GM19025 (cell line): ENCODE data around the gene DHRS1.

ENCODE experiments used
- ATAC-seq: cut with Tn5 transposase; IDR thresholded peaks from one replicate; pipeline ENCODE4 v1.9.1; 2021; ENCODE audit warnings: mild to moderate bottlenecking, low read depth, moderate library complexity; ENCODE audit not compliant: unreplicated experiment

DHRS1 gene

GRCh38 chr14:24286996-24287395 lies 12.6 kb downstream of the DHRS1 start:
- no peak for ATAC-seq

DNA sequence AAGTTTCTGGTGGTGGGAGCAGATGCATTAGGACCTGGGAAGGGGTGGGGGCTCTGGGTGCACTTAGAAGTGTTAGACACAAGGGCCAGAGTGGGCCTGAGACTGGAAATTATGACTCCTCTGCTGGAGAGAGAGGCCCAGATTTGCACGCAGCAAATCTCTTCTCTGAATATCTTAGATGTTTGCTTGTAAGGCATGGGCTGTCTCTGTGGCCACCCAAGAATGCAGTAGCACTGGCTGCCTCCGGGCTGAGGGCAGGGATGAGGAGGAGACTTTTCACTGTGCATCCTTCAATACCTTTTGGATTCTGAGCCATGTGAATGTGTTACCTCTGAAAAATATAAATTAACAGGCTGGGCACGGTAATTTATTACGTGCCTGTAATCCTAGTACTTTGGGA lies 14.2 kb downstream of the DHRS1 start:
- ATAC-seq, result no peak

DNA sequence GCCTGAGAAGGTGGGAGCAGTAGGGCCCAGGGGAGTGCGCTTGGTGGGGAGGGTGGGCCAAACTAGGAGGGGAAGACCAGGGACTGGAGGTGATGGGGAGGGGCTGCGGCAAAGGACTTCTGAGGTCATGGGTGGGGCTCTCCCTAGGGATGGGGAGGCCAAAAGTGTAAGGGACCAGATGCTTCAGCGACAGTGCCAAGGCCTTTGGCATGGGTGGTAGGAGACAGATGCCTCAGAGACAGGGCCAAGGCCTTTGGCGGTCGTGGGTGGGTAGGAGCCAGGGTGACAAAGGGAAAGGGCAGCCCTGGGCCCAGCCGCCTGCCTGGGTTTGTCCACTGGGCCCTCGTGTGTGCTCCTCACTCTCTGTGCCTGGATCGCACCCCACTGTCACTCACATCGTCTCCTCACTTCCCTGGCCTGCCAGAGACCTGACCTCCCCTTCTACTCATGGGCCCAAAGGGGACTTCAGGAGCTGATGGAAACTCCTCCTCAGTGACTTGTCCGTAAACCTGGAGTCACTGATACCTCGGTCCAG lies 15.0 kb downstream of the DHRS1 start:
- no peak for ATAC-seq

DNA sequence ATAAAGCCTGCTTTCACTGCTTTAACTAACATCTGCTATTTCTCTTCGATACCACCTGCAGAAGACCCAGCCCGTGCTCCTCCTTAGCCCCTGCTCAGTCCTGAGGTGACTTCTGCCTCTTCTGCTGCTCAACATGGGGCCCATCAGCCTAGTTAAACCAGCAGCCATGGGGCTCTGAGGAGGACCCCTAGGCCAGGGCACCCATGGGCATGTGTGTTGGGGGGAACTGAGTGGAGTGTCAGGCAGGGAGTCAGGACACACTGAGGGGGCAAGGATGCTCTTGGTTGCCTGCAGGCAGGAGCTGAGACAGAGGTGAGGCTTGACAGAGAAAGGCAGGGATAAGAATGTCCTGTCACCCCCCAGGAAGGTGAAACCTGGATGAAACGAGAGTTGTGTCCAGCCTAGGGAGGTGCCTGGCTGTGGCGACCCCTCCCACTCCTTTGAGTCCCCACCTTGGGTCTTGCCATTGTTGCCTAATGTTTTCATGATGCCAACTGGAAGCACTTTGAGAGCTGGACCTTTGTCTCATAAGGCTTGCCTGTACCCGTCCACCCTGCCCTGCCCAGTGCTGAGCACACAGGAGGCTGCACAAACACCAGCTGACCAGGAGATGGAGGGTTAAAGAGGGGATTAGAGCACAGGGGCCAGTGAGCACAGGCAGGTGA lies 15.7 kb downstream of the DHRS1 start:
- no peak for ATAC-seq

- ATAC-seq, result no peak
These were observed 16.8 kb downstream of the DHRS1 start for GRCh38 chr14:24282736-24283135.

DNA sequence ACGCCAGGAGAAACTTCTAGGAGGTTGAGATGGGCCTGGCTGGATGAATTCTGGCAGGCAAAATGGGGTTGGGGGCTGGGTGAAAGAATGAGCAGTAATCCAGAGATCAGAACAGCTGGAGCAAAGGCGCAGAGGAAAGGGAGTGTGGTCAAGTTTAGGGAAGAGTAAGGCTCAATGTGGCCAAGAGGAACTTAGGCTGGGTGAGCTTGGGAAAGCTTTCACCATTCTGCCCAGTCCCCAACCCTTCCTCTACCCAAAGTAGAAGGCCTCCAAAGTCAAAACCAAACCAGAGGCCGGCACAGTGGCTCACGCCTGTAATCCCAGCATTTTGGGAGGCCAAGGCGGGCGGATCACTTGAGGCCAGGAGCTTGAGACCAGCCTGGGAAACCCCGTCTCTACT lies 17.9 kb downstream of the DHRS1 start:
- no peak for ATAC-seq

DNA sequence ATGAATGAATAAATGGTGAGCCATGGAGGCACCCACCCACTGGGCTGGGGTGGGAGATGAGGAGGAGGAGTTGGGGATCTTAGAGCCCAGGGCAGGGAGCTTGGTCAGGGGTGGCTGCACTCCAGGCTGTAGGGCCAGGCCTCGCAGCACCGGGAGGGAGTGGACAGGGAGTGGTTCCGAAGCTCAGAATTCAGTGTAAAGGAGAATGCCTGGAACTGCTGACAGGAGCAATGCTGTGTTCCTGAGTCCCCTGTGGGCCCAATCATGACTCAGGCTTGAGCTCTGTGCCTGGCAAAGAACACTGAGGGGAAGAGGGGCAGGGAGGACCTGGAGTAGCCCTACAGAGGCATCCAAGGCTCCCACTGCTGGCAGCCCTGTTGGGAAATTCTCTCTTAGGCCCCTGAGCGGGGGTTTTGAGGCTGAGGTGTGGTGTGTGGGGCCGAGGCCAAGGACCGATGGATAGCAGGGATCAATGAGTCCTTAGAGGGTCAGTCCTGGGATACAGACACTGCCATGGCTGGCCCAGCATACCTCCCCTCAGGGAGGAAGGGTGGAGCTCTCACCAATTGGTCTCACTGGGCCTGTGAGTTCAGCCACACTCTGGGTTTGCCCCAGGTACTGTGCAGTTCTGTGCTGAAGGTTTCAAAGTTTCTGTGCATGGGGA lies 18.7 kb downstream of the DHRS1 start:
- no peak for ATAC-seq

DNA sequence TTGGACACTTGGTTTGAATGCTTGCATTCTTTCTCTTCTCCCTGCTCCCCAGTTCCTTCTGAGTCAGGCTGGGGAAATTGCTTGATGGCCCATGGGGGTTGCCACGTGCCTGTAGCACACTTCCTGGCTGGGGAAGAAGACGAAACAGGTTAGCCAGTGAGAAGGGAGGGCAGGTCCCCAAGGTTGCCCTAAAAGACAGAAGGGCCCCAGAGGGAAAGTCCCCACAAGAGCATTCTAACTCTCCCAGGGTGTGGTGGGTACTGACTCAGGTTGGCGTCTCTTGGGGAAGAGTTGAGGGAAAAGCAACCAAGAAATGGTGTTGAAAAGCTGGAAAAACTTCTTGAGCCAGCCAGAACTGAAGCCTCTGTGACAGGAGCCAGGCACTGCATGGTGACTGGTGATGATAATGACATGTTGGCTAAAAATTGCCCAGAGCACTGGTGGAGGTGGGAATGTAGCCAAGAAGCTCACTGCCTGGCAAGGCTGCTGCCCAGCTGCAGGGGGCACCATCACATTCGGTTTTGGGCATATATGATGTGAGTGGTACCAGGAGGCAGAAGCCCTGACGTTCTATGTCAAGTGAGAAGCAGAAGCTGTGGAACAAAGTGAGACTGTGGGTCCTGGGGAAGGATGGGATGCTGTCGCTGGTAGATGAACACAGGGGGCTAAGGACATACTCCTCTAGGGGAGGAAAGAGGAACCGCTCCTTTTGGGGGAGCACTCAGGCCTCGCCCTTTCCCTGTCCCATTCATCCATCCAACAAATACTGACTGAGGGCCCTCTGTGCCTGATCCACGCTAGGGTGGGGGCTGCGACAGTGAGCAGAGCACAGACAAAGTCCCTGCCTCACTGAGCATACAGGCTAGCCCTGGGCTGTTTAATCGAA lies 20.0 kb downstream of the DHRS1 start:
- peak; percentile 77 for ATAC-seq

GRCh38 chr14:24278424-24278823 lies 21.2 kb downstream of the DHRS1 start:
- no peak for ATAC-seq

DNA sequence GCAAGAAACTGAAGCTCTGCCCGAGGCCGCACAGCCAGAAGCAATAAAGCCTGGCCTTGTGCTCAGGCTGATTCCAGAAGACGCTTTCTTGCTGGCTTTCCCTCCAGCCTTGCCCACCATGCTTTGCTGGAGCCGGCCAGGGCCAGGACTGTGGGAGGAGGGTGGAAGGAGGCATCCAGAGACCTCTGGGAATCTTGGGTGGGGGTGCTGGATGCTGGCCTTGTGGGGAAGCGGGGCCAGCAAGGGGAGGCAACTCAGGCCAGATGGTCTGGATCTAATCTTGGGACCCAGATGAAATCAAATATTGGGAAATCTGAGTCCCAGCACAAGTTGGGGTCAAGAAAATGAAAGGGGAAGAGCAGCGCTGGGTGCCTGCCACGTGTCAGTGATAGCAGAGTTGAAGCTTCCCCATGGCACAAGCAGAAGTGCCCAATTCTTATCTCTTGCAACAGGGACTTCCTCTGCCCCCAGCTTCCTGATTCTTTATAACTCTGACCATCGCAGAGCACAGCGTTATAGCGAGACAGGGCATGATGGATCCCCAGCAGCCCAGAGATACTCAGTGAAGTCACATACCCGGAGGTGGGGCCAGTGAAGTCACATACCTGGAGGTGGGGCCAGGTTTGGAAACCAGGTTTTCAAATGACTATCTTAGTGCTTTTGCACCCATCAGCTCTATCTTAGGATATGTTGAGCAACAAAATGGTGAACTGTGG lies 21.8 kb downstream of the DHRS1 start:
- ATAC-seq, result no peak

GRCh38 chr14:24277071-24277470 lies 22.5 kb downstream of the DHRS1 start:
- ATAC-seq, result no peak

GRCh38 chr14:24274101-24274543 lies 25.5 kb downstream of the DHRS1 start:
- ATAC-seq, result peak; percentile 31

DNA sequence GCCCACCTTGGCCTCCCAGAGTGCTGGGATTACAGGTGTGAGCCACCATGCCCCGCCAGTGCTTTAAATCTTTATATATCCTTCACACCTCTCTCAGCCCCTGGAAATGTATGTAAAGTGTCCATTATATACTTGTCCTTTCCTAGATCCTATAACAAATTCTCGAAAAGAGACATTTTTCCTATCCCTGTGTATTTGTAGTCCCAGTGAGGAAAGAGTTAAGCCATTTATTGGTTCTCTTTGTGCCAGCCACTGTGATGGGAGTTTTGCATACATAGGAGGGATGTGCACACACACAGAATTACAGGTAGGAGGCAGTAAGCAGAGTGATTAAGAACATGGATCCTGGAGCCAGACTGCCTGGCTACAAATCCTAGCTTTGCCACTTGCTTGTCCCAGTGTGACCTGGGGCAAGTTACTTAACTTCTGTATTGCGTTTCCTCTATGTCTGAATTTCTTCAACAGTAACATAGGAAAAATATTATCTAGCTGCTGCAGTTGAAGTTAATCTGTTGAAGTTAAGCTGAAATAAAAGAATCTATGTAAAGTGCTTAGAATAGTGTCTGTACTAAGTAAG lies 26.1 kb downstream of the DHRS1 start:
- ATAC-seq, result no peak

GRCh38 chr14:24272467-24272866 lies 27.1 kb downstream of the DHRS1 start:
- no peak for ATAC-seq

GRCh38 chr14:24271834-24272263 lies 27.7 kb downstream of the DHRS1 start:
- ATAC-seq, result no peak

- peak; percentile 88 for ATAC-seq
These were observed 28.3 kb downstream of the DHRS1 start, which contains the start of gene RABGGTA for GRCh38 chr14:24271134-24271833. RABGGTA (minus strand) TSS chr14:24271597; CDS start chr14:24271115, 482 bp downstream.

DNA sequence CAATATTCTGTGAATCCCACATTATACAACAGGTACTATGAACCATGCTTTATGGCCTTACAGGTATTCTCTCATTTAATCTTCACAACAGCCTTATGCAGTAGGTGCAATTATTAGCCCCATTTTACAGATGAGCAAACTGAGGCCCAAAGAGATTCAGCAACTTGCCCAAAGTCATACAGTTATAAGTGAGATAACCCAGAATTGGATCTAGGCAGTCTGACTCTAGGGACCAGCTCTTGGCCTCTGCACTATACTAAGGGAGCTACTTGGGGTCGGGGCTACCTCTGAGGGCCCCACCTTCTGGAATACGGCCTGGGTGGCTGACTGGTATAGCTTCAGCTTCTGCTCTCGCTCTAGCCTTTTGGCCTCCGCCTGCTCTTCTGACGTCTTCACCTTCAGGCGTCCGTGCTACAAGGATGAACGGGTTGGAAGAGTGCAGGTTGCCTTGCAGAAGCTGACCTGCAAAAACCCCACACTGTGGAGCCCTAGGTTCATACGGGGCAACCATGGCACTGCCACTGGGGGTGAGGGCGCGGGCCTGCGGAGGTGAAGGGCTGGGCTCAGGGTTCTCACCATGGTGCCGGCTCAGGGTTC lies 28.9 kb downstream of the DHRS1 start:
- ATAC-seq, result no peak

DNA sequence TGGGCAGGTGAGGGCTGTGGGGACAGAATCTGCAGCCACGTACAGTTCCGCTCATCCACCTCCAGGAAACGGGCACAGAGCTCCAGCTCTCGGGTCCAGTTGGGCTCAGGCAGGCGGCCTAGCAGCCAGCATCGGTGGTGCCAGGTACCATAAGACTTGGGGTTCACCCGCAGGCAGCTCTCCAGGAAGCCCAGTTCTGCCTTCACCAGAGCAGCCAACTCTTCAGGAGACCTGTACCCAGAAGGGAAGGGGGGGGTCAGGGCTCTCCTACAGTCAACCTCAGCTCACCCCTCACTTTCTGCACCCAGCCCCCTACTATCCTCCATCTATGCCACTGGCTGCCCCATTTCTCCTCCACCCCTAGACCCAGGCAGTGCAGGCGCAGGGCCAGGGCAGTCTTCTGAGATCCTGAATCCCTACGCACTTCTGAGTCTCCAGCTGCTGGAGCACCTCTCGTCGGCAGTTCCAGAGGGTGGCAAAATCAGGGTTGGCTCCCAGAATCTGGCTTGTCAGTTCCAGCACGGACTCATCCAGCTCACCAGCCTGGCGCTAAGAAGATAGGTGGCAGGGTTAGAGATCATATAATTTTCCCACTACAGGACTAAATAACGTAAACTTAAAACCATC lies 29.6 kb downstream of the DHRS1 start:
- no peak for ATAC-seq
